IMR-90 (cell line): ENCODE results near the gene SDK1. TPM values are rescaled to one million over a fixed set of nuclear protein-coding genes. Genes with fewer than 3 reads are reported as not detected.

ENCODE experiments used
- ATAC-seq: fragments of 200-7000 bp; cut with Tn5 transposase; 2 replicates; pipeline ENCODE4 v1.9.1; 2020; ENCODE audit warnings: low read depth, mild to moderate bottlenecking, moderate library complexity
- BruUV-seq: library from RNA; stranded (reverse); fragments of 400-500 nt; replicated peaks from 2 replicates; lab custom pipeline; 2021; lab: Mats Ljungman, UMichigan
- CTCF ChIA-PET: fragments of 300-600 bp; formaldehyde crosslinking; extraction: SDS; loops from one replicate; lab custom pipeline; 2021; ENCODE audit warnings: antibody characterized with exemption; lab: Yijun Ruan, JAX
- POLR2A ChIA-PET: fragments of 300-600 bp; sonication (Branson Sonifier 250); formaldehyde crosslinking; loops from one replicate; lab custom pipeline; 2022; ENCODE audit warnings: antibody characterized with exemption; ENCODE audit not compliant: unreplicated experiment; lab: Charles Lee
- DNase-seq: peaks from one replicate; pipeline ENCODE4 v3.0.0; 2013
- H2AFZ ChIP-seq: replicated peaks from 2 replicates; pipeline ENCODE3; 2013; ENCODE audit warnings: low read length, mild to moderate bottlenecking; ENCODE audit not compliant: poor library complexity
- H2AK5ac ChIP-seq: 2 replicates; pipeline ENCODE4 v1.6.1; 2013; ENCODE audit warnings: low read depth, low read length, inconsistent platforms
- H2AK9ac ChIP-seq: replicated peaks from 2 replicates; pipeline ENCODE3; 2013; ENCODE audit warnings: mild to moderate bottlenecking, low read depth, low read length, moderate library complexity; ENCODE audit not compliant: poor library complexity
- H2BK120ac ChIP-seq: 2 replicates; pipeline ENCODE4 v1.6.1; 2013; ENCODE audit warnings: low read depth, low read length, inconsistent platforms
- H2BK15ac ChIP-seq: 3 replicates; pipeline ENCODE4 v1.6.1; 2013; ENCODE audit warnings: low read depth, low read length, inconsistent platforms
- H2BK20ac ChIP-seq: 2 replicates; pipeline ENCODE4 v1.6.1; 2013; ENCODE audit warnings: low read depth, mild to moderate bottlenecking, inconsistent platforms, low read length, moderate library complexity
- H2BK5ac ChIP-seq: 2 replicates; pipeline ENCODE4 v1.6.1; 2013; ENCODE audit warnings: mild to moderate bottlenecking, low read depth, low read length, inconsistent platforms; ENCODE audit not compliant: poor library complexity, severe bottlenecking
- H3K14ac ChIP-seq: replicated peaks from 2 replicates; pipeline ENCODE4 v1.6.1; 2013; ENCODE audit warnings: low read depth, low read length, inconsistent platforms
- H3K18ac ChIP-seq: 2 replicates; pipeline ENCODE4 v1.6.1; 2013; ENCODE audit warnings: low read depth, low read length, control low read depth
- H3K23ac ChIP-seq: 2 replicates; pipeline ENCODE4 v1.6.1; 2013; ENCODE audit warnings: low read depth, low read length, inconsistent platforms
- H3K27ac ChIP-seq: 2 replicates; pipeline ENCODE4 v1.5.1; 2013; ENCODE audit warnings: mild to moderate bottlenecking, control low read depth, low read length; ENCODE audit not compliant: insufficient read depth
- H3K27me3 ChIP-seq: 2 replicates; pipeline ENCODE4 v1.6.1; 2013; ENCODE audit warnings: low read length; ENCODE audit not compliant: control insufficient read depth, insufficient read depth
- H3K36me3 ChIP-seq: 2 replicates; pipeline ENCODE4 v1.6.1; 2013; ENCODE audit warnings: low read length, mixed read lengths; ENCODE audit not compliant: control insufficient read depth, insufficient read depth
- H3K4ac ChIP-seq: 2 replicates; pipeline ENCODE4 v1.6.1; 2013; ENCODE audit warnings: low read depth, low read length, inconsistent platforms
- H3K4me1 ChIP-seq: 2 replicates; pipeline ENCODE4 v1.6.1; 2013; ENCODE audit warnings: low read length, mixed read lengths; ENCODE audit not compliant: control insufficient read depth, insufficient read depth
- H3K4me2 ChIP-seq: 2 replicates; pipeline ENCODE4 v1.6.1; 2013; ENCODE audit warnings: low read depth, mild to moderate bottlenecking, control low read depth, low read length, moderate library complexity
- H3K4me3 ChIP-seq: 2 replicates; pipeline ENCODE4 v1.5.1; 2013; ENCODE audit warnings: low read depth, mild to moderate bottlenecking, control low read depth, low read length, moderate library complexity; ENCODE audit not compliant: insufficient read depth
- H3K56ac ChIP-seq: 2 replicates; pipeline ENCODE4 v1.6.1; 2013; ENCODE audit warnings: low read length, inconsistent platforms; ENCODE audit not compliant: insufficient read depth; ENCODE audit errors: extremely low read depth
- H3K79me1 ChIP-seq, 2 experiments: 2 replicates each; pipeline ENCODE4 v1.6.1; 2013; ENCODE audit warnings: low read length in 2 of 2, inconsistent platforms in 1 of 2, low read depth in 1 of 2
- H3K9ac ChIP-seq: 2 replicates; pipeline ENCODE4 v1.6.1; 2013; ENCODE audit warnings: low read depth, low read length, control low read depth
- H3K9me1 ChIP-seq: 2 replicates; pipeline ENCODE4 v1.6.1; 2013; ENCODE audit warnings: low read length, inconsistent platforms; ENCODE audit not compliant: insufficient read depth
- H3K9me3 ChIP-seq: 2 replicates; pipeline ENCODE4 v1.6.1; 2013; ENCODE audit warnings: low read length; ENCODE audit not compliant: control insufficient read depth, insufficient read depth
- H4K20me1 ChIP-seq: 2 replicates; pipeline ENCODE4 v1.6.1; 2013; ENCODE audit warnings: low read length, inconsistent platforms; ENCODE audit not compliant: insufficient read depth
- H4K5ac ChIP-seq: 2 replicates; pipeline ENCODE4 v1.6.1; 2013; ENCODE audit warnings: mild to moderate bottlenecking, low read depth, low read length, control low read depth
- H4K8ac ChIP-seq, 2 experiments: 2 replicates each; pipeline ENCODE4 v1.6.1; 2013; ENCODE audit warnings: low read depth in 2 of 2, low read length in 2 of 2, control low read depth in 1 of 2, inconsistent platforms in 1 of 2
- H4K91ac ChIP-seq: 2 replicates; pipeline ENCODE4 v1.6.1; 2013; ENCODE audit warnings: low read depth, low read length, inconsistent platforms; ENCODE audit not compliant: insufficient read depth
- BHLHE40 ChIP-seq: fragments of 150-350 bp; IDR thresholded peaks from 2 replicates; pipeline ENCODE4 v1.6.1; 2016; ENCODE audit warnings: mild to moderate bottlenecking, low read depth, low read length
- CEBPB ChIP-seq: IDR thresholded peaks from 2 replicates; pipeline ENCODE4 v1.6.1; 2012; ENCODE audit warnings: low read depth, low read length, improper control_type of control experiment
- CHD1 ChIP-seq: IDR thresholded peaks from 2 replicates; pipeline ENCODE4 v1.6.1; 2012; ENCODE audit warnings: low read depth, low read length, improper control_type of control experiment
- FOS ChIP-seq: fragments of 150-350 bp; IDR thresholded peaks from 2 replicates; pipeline ENCODE4 v1.6.1; 2016; ENCODE audit warnings: low read depth, low read length
- MAFK ChIP-seq: IDR thresholded peaks from 2 replicates; pipeline ENCODE4 v1.6.1; 2012; ENCODE audit warnings: low read depth, low read length, improper control_type of control experiment
- MXI1 ChIP-seq: IDR thresholded peaks from 2 replicates; pipeline ENCODE4 v1.6.1; 2012; ENCODE audit warnings: low read depth, mild to moderate bottlenecking, low read length, moderate library complexity, borderline replicate concordance
- NFE2L2 ChIP-seq: fragments of 150-350 bp; IDR thresholded peaks from 2 replicates; pipeline ENCODE4 v1.6.1; 2016; ENCODE audit warnings: low read depth, mild to moderate bottlenecking, low read length
- RAD21 ChIP-seq: IDR thresholded peaks from 2 replicates; pipeline ENCODE4 v1.6.1; 2012; ENCODE audit warnings: low read length, improper control_type of control experiment
- RFX5 ChIP-seq: IDR thresholded peaks from 2 replicates; pipeline ENCODE4 v1.8.0; 2012; ENCODE audit warnings: low read depth, mild to moderate bottlenecking, low read length, moderate library complexity
- SMC3 ChIP-seq: fragments of 150-350 bp; IDR thresholded peaks from 2 replicates; pipeline ENCODE4 v1.6.1; 2016; ENCODE audit warnings: low read depth, mild to moderate bottlenecking, antibody characterized with exemption, low read length, moderate library complexity
- USF2 ChIP-seq: fragments of 150-350 bp; IDR thresholded peaks from 2 replicates; pipeline ENCODE4 v1.6.1; 2017; ENCODE audit warnings: mild to moderate bottlenecking, antibody characterized with exemption, low read length, low read depth
- WGBS, 2 experiments: methylation state at CpG; one replicate each; pipeline versions ENCODE4 v1.1.5 to v1.1.7; 2013; ENCODE audit warnings: missing lambda C conversion rate in 2 of 2; ENCODE audit not compliant: insufficient read length in 1 of 2; ENCODE audit errors: extremely low coverage in 2 of 2; 5-methylcytosine and 5-hydroxymethylcytosine counted together
- dilution Hi-C: fragments of 300-500 bp; cut with HindIII; formaldehyde crosslinking; loops from one replicate; pipeline ENCODE4 v1.14.3; 2018; ENCODE audit warnings: low sequenced_read_pairs; ENCODE audit not compliant: unreplicated experiment
- in situ Hi-C: fragments of 300-500 bp; cut with MboI; formaldehyde crosslinking; loops from 3 replicates; pipeline ENCODE4 v1.14.3; 2019; ENCODE audit warnings: low sequenced_read_pairs, inconsistent platforms, mixed read lengths
- intact Hi-C: fragments of 100-400 bp; cut with micrococcal nuclease; formaldehyde crosslinking; loops from 2 replicates; pipeline ENCODE4 v1.10.0; 2022
- polyA plus RNA-seq, 3 experiments: library from polyadenylated mRNA; depleted of rRNA; stranded (reverse); fragments of >200 nt; gene quantifications; 2 replicates each; pipeline ENCODE4 v1.2.3, GENCODE V29; 2012; ENCODE audit warnings: low replicate concordance in 1 of 3
- total RNA-seq: library from RNA; depleted of rRNA; stranded (reverse); fragments of >200 nt; gene quantifications from 2 replicates; pipeline ENCODE4 v1.2.3, GENCODE V29; 2012
- TF ChIP-seq, protein P1 (sequence below): conservative IDR thresholded peaks from 2 replicates; pipeline ENCODE4 v1.5.1; 2012; ENCODE audit warnings: mild to moderate bottlenecking, low read depth, low read length, improper control_type of control experiment
- TF ChIP-seq, protein P2 (sequence below): fragments of 150-350 bp; IDR thresholded peaks from 2 replicates; pipeline ENCODE4 v1.6.1; 2016; ENCODE audit warnings: low read depth, mild to moderate bottlenecking, low read length, moderate library complexity, borderline replicate concordance

SDK1 gene
- total and polyA plus RNA-seq, 2 of the 4 experiments (the other 2 are of a cell fraction): 1.5 to 1.6 TPM

DNA sequence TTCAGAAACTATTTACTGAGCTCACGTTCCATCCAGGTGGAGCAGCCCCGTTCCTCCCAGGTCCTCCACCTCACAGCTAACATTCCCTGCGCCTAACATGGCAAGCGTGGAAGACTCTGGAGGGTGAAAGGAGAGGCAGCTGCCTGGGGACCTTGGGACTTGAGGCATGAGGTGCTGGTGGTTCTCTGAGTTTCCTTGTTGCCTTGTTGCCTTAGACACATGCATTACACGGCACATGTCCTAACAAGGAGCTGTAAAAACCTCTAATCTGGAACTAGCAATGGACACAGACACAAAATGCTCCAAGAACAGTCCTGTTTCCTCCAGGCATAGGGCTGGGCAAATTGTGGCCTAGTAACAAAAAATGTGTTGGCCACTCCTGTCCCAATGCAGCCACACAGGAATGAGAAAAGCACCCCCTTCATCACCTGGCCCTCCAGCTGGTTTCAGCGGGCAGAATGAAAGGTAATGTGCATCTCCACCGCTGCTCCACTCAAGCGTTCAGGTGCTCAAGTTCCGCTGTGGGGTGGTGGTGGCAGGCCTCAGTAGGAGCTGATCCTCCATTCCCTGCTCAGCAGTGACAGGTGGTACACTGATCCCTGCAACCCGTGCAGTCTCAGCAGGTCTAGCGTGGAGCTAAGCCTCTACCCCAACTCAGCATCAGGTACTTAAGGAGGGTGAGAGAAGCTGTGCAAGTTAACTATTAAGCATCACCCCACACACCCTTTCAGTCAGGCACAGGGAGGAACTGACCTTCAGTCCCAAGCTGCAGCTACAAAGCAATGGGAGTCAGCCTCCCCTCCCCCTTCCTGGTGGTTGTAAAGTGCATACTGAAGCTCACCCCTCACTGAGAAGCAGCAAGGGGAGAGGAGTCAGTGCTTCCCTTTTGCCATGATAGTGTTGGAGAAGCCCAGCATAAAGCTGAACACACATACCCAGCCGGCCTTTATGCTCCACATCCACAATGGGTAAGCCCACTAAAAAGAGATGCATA lies 382.8 kb downstream of the SDK1 start:
- Histone ChIP-seq H3K18ac (no peak overlapping the region), H4K8ac (no peak overlapping the region), H3K4me2 (no peak overlapping the region), H3K9me3 (peaks cover 6% of the 10 kb centered on the region; the same call in 1 of the 2 replicates), H3K27me3 (no peaks in the 10 kb centered on the region), H3K23ac (no peak overlapping the region), H2BK120ac (no peak overlapping the region), H3K36me3 (no peaks in the 10 kb centered on the region), H2AK5ac (no peak overlapping the region), H2AFZ (no peak overlapping the region), H2BK20ac (no peak overlapping the region), H3K9ac (no peak overlapping the region), H4K5ac (no peak overlapping the region), H3K14ac (no peak overlapping the region), H4K20me1 (no peaks in the 10 kb centered on the region), H3K56ac (no peak overlapping the region), H2AK9ac (no peak overlapping the region), H2BK15ac (no peak overlapping the region), H3K4ac (no peak overlapping the region), H3K4me1 (no peaks in the 10 kb centered on the region), H3K27ac (no peak overlapping the region), H4K91ac (no peak overlapping the region), H3K9me1 (no peaks in the 10 kb centered on the region), H3K79me1 (no peaks in the 10 kb centered on the region), H3K4me3 (no peak overlapping the region), H2BK5ac (no peak overlapping the region)
- no TSS peak for BruUV-seq
- dilution Hi-C loops: no loop called here
- ChIA-PET POLR2A (no interaction called here), CTCF (interaction anchor here (0.7 kb wide), 1 partner anchor 803 kb away, joined by 3 read pairs; no protein-coding TSS in a partner anchor)
- DNase-seq (no peak), ATAC-seq (no peak)
- intact Hi-C loops: no loop called here
- TF ChIP-seq FOS (no peak), RFX5 (no peak), CEBPB (no peak), SMC3 (no peak), MXI1 (no peak), CHD1 (no peak), MAFK (no peak), USF2 (no peak), RAD21 (no peak), NFE2L2 (no peak), BHLHE40 (no peak)
- TF ChIP-seq, protein P1, sequence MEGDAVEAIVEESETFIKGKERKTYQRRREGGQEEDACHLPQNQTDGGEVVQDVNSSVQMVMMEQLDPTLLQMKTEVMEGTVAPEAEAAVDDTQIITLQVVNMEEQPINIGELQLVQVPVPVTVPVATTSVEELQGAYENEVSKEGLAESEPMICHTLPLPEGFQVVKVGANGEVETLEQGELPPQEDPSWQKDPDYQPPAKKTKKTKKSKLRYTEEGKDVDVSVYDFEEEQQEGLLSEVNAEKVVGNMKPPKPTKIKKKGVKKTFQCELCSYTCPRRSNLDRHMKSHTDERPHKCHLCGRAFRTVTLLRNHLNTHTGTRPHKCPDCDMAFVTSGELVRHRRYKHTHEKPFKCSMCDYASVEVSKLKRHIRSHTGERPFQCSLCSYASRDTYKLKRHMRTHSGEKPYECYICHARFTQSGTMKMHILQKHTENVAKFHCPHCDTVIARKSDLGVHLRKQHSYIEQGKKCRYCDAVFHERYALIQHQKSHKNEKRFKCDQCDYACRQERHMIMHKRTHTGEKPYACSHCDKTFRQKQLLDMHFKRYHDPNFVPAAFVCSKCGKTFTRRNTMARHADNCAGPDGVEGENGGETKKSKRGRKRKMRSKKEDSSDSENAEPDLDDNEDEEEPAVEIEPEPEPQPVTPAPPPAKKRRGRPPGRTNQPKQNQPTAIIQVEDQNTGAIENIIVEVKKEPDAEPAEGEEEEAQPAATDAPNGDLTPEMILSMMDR: no peak
- TF ChIP-seq, protein P2, sequence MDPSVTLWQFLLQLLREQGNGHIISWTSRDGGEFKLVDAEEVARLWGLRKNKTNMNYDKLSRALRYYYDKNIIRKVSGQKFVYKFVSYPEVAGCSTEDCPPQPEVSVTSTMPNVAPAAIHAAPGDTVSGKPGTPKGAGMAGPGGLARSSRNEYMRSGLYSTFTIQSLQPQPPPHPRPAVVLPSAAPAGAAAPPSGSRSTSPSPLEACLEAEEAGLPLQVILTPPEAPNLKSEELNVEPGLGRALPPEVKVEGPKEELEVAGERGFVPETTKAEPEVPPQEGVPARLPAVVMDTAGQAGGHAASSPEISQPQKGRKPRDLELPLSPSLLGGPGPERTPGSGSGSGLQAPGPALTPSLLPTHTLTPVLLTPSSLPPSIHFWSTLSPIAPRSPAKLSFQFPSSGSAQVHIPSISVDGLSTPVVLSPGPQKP: no peak
- in situ Hi-C loops: no loop called here
- 100% methylated on average over 1 of the region's 12 CpGs; no CpG with 5 or more reads in 1 of the 2 experiments for WGBS, 2 experiments
